ENCODE data around the gene FAM236A.
"Not testable (repeated sequence)": the region's sequence is repeated elsewhere in the genome, so short reads cannot be mapped to it uniquely, and the experiment has no call there.

FAM236A gene

DNA sequence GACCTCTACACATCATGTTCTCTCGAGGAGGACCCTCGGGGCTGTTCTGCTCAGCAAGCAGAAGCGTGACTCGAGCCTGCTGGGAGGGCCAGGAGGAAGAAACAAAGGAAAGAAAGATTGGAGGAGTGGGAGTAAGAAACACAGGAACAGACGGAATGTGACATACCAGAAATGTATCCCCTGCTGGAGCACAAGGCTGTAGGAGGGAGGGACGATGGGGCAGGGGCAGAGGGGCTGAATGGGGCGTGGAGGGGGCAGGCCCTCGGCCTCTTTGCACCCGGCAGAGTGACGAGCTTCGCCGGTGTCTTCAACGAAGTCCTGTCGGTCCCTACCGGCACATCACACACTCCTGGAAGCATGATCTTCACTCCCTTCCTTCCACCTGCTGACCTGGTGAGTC lies at the start of gene FAM236A:
TSS of gene FAM236A (plus strand) at position 301 of the 400 bp plus-strand sequence. CDS start at position 358, 57 bp downstream.
- DNase-seq: not testable (repeated sequence)

DNA sequence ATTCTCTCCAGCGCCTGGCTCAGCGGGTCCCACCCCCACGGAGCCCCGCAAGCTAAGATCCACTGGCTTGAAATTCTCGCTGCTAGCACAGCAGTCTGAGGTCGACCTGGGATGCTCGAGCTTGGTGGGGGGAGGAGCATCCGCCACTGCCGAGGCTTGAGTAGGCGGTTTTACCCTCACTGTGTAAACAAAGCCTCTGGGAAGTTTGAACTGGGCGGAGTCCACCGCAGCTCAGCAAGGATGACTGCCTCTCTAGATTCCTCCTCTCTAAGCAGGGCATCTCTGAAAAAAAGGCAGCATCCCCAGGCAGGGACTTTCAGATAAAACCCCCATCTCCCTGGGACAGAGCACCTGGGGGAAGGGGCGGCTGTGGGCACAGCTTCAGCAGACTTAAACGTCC lies 48.3 kb upstream of the FAM236A start:
- DNase-seq: not testable (repeated sequence)

DNA sequence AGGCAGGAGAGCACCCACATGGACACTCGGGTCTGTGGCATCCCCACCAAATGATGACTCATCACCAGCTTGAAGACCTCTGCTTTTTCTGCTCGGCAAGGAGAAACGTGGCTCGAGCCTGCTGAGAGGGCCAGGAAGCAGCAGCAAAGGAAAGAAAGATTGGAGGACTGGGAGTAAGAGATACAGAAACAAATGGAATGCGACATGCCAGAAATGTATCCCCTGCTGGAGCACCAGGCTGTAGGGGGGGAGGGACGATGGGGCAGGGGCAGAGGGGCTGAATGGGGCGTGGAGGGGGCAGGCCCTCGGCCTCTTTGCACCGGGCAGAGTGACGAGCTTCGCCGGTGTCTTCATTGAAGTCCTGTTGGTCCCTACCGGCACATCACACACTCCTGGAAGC lies 25.7 kb upstream of the FAM236A start, which contains the start of gene FAM236C:
TSS of gene FAM236C (plus strand) at position 301 of the 400 bp plus-strand sequence. CDS start 100 bp downstream, outside the sequence.
- DNase-seq: not testable (repeated sequence)

DNA sequence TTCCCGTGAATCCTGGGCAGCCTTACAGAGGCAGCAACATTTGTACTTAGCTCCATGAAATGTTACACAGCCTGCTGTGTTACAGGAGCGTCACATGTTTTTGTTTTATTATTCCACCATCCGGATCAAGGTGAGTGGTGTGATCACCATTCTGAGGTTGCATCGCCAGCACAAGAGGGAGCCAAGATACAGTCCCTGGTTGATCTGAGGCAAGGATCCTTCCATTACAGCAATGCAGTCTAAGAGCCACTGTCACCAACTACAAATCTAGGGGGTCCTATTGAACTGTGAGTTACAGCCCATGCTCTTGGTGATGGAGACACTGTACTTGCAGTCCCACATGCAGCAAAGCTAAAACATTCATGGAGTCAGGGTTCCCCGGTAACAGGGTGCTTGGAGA lies 21.9 kb upstream of the FAM236A start:
- not testable (repeated sequence) for DNase-seq

DNA sequence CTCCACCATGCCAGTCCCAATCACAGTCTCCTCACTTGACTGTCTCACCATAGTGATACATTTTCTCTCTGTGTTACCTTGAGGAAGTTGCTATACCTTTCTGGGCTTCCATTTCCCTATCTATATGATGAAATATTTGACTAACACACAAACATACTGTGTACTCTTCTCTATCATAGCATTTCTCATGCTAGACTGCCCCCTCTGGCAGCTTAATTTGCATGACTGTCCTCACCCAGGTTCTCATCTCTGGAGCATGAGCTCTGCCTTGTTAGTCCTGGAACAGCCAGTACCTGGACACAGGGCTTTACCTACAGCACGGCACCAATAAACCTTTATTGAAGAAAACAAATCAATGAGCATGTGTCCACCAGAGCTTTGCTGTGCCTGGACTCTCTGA lies 5.7 kb upstream of the FAM236A start:
- not testable (repeated sequence) for DNase-seq

DNA sequence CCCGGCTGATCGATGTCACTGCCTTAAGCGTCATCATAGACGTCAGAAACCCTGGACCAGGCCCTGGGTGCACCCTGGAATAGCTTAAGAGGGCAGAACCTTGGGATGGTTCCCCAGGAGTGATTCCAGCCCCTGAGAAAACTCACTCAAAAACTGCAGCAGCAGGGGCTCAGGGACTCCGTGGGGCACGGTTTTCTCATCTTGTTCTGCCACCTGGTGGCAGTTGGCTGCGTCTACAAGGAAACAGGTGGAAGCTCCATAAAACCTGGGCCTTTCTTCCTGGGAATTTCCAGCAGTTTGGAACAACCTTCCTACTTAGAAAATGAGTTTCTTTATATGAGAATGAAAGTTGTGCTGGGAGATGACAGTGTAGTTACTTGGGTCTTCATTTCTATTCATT lies 1.6 kb upstream of the FAM236A start:
- not testable (repeated sequence) for DNase-seq

DNA sequence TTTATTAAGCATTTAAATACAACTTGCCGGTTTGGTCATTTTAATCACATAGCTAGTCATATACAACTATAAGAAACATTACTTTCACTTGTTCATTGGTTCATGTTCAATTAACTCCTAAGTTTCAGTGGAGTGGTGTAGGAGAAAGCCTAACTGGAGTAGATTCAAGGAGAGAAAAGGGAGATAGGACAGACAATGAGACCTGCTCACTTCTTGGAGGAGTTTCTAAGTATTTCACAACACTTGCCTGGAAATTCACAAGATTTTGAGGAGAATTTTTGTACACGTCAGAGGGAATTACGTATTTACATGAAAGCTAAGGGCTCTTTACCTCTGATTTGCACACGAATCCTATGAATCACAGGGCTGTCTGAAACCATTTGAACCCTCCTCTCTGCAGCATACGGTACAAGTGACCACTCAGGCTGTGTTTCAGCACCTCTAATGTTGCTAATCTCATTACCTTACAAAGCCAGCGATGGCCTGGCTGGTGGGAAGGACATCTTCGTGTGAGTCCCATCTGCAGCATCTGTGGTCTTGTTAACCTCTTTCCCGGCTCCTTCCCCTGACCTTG lies 1.0 kb upstream of the FAM236A start:
- not testable (repeated sequence) for DNase-seq

DNA sequence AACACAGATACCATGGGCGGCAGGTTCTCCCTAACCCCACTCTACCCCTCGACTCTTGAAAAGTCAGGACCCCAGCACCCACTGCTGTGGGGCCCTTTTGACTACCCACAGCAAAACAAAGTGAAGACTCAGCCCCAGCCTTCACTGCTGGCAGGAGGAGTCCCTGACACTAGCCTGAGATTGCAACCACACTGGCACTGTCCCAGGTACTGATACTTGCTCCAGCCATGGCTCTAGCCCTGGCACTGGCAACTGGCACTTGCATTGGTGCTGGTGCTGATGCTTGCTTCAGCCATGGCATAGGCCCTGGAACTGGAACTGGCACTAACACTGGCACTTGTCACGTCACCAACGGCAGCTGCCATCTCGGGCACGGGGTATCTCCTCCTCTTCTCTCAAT lies 4.3 kb downstream of the FAM236A start:
- not testable (repeated sequence) for DNase-seq

DNA sequence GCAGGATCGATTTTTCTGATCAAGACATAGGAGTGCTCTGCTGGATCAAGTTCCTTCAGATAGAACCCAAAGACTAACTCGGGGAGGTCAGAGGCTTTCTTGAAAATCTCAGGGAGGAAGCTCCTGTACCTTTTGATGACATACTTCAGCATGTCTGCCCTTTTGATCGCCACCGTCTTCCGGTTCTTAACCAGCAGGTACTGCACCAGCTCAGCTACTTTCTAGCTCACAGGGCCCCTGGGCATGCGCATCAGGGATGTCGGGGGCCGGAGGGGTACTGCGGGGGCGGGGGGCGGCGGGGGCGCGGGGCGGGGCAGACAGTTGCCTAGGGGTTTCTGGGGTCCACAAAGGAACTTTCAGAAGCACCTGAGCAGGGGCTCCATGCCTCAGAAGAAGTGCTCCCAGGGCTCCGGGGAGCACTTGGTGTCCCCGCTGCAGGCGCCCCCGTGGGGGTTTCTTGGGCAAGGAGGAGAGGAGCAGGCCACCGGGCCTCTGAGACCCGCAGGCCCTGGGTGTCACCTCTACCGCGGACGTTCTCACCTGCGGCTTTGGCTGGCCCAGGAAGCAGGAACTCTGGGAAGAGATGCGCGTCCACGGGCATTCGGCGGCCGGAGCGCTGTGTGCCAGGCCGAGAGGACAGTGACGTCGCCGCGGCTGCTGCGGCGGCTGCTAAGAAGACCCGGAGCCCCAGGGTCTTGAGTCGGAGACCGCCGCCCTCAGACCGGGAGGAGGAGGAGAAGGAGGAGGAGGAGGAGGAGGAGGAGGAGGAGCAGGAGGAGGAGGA lies 5.2 kb downstream of the FAM236A start:
- not testable (repeated sequence) for DNase-seq

DNA sequence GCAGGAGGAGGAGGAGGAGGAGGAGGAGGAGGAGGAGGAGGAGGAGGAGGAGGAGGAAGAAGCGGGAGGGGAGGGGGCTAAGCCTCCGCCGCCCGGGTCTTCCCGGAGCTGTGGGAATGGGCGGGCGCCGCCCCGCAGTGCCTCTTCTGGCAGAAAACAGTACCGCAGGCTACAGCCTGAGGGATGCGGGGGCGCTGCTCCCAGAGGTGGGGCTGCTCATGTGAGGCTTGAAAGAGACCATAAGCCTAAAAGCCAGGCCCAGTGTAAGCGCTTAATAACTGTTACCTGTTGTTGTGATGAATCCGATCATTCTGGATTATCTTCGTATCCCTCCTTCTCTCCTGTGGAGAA lies 5.8 kb downstream of the FAM236A start, which contains the start of gene DMRTC1:
TSS of gene DMRTC1 (minus strand) at position 19 of the 351 bp plus-strand sequence. CDS start 68,143 bp downstream, outside the sequence.
- not testable (repeated sequence) for DNase-seq

DNA sequence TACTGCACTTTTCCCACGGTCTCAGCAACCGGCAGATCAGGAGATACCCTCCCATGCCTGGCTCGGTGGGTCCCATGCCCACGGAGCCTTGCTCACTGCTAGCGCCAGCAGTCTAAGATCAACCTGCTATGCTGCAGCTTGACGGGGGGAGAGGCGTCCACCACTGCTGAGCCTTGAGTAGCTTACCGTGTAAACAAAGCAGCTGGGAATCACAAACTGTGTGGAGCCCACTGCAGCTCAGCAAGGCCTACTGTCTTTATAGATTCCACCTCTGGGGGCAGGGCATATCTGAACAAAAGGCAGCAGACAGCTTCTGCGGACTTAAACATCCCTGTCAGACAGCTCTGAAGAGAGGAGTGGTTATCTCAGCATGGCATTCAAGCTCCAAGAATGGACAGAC lies 22.0 kb downstream of the FAM236A start:
- not testable (repeated sequence) for DNase-seq

DNA sequence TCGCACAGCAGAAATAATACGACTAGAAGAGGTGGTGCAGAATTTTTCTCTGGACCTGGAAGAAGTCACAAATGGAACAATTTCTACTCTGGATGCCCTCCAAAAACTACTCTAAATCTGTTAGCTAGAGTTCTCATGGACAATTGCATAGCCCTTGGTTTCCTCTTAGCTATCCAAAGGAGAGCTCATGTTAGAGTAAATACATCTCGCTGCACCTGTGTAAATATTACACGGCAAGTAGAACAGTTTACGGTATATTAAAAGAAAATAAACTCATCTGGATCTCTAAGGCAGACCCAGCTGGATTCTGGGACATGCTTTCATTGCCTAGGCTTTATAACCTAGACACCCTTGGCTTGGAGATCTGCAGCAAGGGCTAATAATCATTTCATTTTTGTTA lies 33.9 kb downstream of the FAM236A start:
- not testable (repeated sequence) for DNase-seq

DNA sequence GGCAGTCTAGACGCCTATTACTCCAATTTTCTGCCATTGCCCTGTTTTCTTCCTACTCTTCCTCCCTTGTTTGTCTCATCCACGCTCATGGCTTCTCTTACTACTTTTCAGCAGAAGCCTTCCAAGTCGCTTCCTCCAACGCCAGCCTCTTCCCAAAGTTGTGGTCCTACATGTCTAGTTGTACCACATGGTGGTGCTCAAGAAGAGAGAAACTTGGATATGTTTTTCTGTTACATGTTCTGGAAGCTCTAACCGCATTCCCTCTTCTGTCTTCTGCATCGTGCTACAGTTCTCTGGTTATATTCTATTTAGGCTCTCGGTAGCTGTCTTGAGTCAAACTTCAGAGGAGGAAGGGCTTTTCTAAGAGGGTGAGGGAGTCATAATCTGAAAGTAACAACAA lies 36.9 kb downstream of the FAM236A start:
- DNase-seq: not testable (repeated sequence)

DNA sequence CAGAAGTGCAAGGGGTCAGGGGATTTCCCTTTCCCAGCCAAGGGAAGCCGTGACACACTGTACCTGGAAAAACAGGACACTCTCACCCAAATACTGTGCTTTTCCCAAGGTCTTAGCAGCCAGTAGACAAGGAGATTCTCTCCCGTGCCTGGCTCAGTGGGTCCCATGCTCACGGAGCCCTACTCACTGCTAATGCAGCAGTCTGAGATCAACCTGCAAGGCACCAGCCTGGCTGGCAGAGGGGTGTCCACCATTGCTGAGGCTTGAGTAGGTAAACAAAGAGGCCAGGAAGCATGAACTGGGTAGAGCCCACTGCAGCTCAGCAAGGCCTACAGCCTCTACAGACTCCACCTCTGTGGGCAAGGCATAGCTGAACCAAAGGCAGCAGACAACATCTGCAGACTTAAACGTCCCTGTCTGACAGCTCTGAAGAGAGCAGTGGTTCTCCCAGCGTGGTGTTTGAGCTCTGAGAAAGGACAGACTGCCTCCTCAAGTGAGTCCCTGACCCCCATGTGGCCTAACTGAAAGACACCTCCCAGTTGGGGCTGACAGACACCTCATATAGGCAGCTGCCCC lies 43.0 kb downstream of the FAM236A start:
- not testable (repeated sequence) for DNase-seq
